ENCODE data around the gene SCAI.

SCAI gene

DNA sequence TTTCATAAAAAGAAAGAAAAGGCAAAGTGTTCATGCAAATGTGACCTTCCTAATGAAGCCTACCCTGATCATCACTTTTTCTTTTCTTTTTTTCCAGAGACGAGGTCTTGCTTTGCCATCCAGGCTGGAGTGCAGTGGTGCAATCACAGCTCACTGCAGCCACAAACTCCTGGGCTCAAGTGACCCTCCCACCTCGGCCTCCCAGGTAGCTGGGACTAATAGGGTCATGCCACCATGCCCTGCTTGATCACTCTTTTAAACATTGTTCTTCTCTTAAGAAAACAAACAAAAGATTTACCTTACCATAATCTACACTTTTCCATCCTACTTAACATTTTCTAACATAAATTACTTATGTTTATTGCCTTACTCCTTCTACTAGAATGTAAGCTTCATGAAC is 193.9 kb downstream of the SCAI start:
- no peak for ATAC-seq
- no peak for TF ChIP-seq PATZ1 (CRISPR knock-in tag; IDR thresholded peaks at IDR 0.05; ENCODE audit: borderline replicate concordance)
- no peak for TF ChIP-seq CREB5 (CRISPR knock-in tag; IDR thresholded peaks at IDR 0.05; ENCODE audit: low read depth)
- no peak for TF ChIP-seq PPARA (CRISPR knock-in tag; IDR thresholded peaks at IDR 0.05; ENCODE audit: borderline replicate concordance)
- TF ChIP-seq TOX (CRISPR knock-in tag; IDR thresholded peaks at IDR 0.05; ENCODE audit: borderline replicate concordance) = no peak
- TF ChIP-seq POU6F1 (CRISPR knock-in tag; IDR thresholded peaks at IDR 0.05; ENCODE audit: borderline replicate concordance, low read depth) = no peak
- TF ChIP-seq ZFP3 (CRISPR knock-in tag; IDR thresholded peaks at IDR 0.05) = no peak
- no peak for TF ChIP-seq ZC3H10 (CRISPR knock-in tag; IDR thresholded peaks at IDR 0.05)
- TF ChIP-seq BACH2 (CRISPR knock-in tag; IDR thresholded peaks at IDR 0.05; ENCODE audit: borderline replicate concordance) = no peak

GRCh38 chr9:124947727-124948391 is 195.5 kb downstream of the SCAI start:
- ATAC-seq = no peak
- TF ChIP-seq TOX (CRISPR knock-in tag; IDR thresholded peaks at IDR 0.05; ENCODE audit: borderline replicate concordance) (no peak), GLIS3 (CRISPR knock-in tag; IDR thresholded peaks at IDR 0.05) (no peak), SNAI2 (CRISPR knock-in tag; IDR thresholded peaks at IDR 0.05) (no peak), ARNTL (CRISPR knock-in tag; IDR thresholded peaks at IDR 0.05; ENCODE audit: borderline replicate concordance, low read depth) (no peak), CSDC2 (CRISPR knock-in tag; IDR thresholded peaks at IDR 0.05) (no peak), ZNF565 (CRISPR knock-in tag; conservative IDR thresholded peaks at IDR 0.05; ENCODE audit: low read depth) (no peak), ESRRG (CRISPR knock-in tag; IDR thresholded peaks at IDR 0.05) (no peak), BACH2 (CRISPR knock-in tag; IDR thresholded peaks at IDR 0.05; ENCODE audit: borderline replicate concordance) (no peak), TSHZ2 (CRISPR knock-in tag; IDR thresholded peaks at IDR 0.05) (no peak), ISL1 (CRISPR knock-in tag; IDR thresholded peaks at IDR 0.05) (no peak), POU6F1 (CRISPR knock-in tag; IDR thresholded peaks at IDR 0.05; ENCODE audit: borderline replicate concordance, low read depth) (no peak), CREB5 (CRISPR knock-in tag; IDR thresholded peaks at IDR 0.05; ENCODE audit: low read depth) (no peak)

- TF ChIP-seq ZNF8 (CRISPR knock-in tag; IDR thresholded peaks at IDR 0.05) (no peak), ZFP30 (CRISPR knock-in tag; IDR thresholded peaks at IDR 0.05) (no peak), ZC3H10 (CRISPR knock-in tag; IDR thresholded peaks at IDR 0.05) (no peak), CREB5 (CRISPR knock-in tag; IDR thresholded peaks at IDR 0.05; ENCODE audit: low read depth) (no peak), PPARA (CRISPR knock-in tag; IDR thresholded peaks at IDR 0.05; ENCODE audit: borderline replicate concordance) (no peak), GLIS3 (CRISPR knock-in tag; IDR thresholded peaks at IDR 0.05) (no peak), ARNTL (CRISPR knock-in tag; IDR thresholded peaks at IDR 0.05; ENCODE audit: borderline replicate concordance, low read depth) (no peak), RARB (CRISPR knock-in tag; IDR thresholded peaks at IDR 0.05) (no peak), TCF4 (CRISPR knock-in tag; IDR thresholded peaks at IDR 0.05; ENCODE audit: borderline replicate concordance) (no peak), BACH2 (CRISPR knock-in tag; IDR thresholded peaks at IDR 0.05; ENCODE audit: borderline replicate concordance) (no peak)
- no peak for ATAC-seq
Observed at GRCh38 chr9:124946167-124946566, 197.2 kb downstream of the SCAI start.

Measured in SK-N-SH treated with all-trans-retinoic acid at 6 μM for 48 hours (cell line).